ENCODE measurements around the gene CTLA4.

- TF ChIP-seq CTCF (IDR thresholded peaks at IDR 0.05) (no peak), POLR2AphosphoS5 (IDR thresholded peaks at IDR 0.05; ENCODE audit: insufficient read depth in 1 of 2, low read depth in 1 of 2) (no peak), POLR2A (IDR thresholded peaks at IDR 0.05) (no peak)
Measured at GRCh38 chr2:203914546-203915182, 47.1 kb downstream of the CTLA4 start.
